NCI-H1105 treated with DMSO at 0.1 percent for 48 hours (cell line): ENCODE results near the gene FABP2.
A peak's percentile ranks its signal among the peaks of the same experiment; 100 is the strongest.
"Not testable (repeated sequence)": the region's sequence is repeated elsewhere in the genome, so short reads cannot be mapped to it uniquely, and the experiment has no call there.

Source experiments
- DNase-seq: peaks from one replicate; lab custom pipeline; 2025; lab: John Stamatoyannopoulos, UW

Gene FABP2

DNA sequence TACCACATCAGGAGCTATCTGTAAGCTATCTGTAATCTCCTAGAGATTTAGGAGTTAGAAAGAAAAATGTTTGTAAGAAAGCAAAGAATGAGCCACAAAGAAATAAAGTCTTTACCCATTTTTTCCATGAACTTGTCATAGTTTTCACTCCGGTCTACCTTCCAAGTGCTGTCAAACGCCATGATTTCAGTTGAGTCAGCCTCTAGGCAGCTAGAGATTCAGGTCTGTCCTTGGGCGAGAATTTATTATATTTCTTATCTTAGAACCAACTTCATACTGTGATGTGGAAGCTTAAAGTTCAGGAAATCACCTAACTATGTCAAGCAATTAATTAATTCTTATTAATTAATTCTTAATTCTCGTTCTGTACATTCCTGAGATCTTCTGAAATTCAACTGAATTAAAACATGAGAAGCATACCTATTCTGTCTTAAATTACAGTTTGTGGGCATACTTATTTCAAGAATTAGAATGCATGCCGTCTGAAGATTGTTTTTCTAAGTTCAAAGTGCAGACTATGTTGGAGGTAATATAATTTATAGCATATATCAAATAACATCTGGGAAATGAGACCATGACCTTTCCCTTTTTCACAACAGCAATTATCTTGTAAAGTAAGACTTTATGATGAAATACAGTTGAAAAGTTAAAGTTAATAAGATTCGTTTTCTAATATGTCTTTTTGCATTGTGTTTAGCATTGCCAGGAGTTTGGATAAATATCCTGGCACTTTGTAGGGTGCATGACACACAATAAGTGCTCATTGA lies at the start of gene FABP2:
Gene FABP2, minus strand, starts transcription at position 218 of the 767 bp plus-strand sequence. Its CDS starts 36 bp downstream, at position 182.
- no peak for DNase-seq

DNA sequence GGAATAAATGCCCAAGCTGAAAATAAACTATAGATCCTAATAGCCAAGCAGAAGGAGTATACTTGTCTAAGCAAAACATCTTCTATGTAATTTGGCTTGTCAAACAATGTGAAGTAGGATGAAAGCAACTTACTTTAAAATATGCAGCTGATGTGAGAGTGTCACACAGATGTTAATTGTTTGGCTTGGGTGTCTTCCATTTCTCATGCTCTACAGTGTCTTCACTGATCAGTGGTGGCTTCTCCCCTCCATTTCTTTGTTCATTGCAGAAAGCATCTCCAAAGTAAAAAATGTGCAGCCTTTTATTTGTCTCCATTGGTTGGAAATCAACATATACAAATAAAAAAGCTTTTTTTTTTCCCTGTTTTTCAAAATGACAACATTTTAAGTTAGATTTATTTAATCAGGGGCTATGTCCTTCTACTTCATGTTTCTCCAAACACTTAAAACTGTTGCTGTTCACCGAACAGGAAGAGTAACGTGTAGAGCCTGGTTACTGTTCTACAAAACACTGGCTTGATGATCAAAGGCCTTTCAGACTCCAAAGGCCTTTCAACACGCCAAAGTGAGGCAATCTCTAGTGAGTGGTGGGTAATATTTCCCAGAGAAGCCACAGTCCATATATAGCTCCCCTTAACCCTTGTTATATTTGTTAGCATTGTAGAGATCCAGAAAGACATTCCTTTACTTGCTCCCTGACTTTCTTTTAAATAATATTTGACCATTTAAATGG lies 49.2 kb upstream of the FABP2 start:
- not testable (repeated sequence) for DNase-seq

DNA sequence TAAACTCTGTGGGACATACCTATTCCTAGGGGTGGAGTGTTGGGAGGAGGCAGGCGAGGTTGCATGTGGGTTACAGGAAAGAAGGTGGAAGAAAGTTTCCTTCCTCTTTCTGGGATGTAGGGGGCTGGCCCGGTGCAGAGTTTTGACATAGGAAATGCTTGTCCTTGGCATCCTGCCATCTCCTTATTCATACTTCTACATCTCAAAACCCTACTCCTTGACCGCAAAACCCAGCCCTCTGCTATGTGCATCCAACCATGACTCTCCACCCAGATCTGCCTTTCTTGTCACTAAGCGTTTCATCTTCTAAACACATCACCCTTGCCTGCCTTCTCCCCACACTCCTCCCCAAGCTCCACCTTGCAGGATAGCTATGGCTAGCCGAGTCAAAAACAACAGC lies 48.5 kb upstream of the FABP2 start:
- DNase-seq = not testable (repeated sequence)

DNA sequence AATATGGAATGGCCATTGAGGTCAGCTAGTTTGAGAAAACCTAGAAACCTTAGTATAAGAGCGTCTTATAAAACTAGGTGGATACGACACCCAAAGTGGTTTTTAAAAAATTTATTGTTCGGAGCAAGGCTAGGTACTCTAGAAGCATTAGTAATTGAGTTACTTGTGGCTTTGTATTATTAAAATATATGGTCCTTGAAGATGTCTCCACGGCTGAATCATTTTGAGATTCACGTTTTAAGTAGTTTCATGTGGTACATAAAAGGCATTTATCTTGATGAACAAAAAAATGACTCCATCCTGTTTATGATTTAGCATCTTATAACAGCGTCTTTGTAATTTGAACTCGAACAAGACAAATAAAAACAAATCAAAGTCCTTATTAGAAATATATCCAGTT lies 44.9 kb upstream of the FABP2 start:
- DNase-seq = not testable (repeated sequence)

DNA sequence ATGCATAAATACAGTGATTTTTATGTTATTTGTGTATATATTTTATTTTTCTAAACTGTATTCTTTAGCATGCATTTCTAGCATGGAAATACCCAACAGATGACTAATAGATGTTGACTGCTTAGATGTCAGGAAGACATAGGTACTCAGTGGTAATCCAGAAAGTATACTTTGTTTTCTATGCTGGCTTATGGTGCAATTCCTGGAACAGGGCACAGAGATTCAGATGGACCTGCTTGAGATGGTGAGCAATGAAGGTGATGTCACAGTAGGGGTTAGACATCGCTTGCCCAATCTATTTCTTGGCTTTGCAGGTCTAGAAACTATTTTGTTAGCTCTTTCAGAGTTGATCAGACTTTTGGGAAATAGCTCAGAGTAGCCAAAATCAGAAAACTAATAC lies 42.3 kb upstream of the FABP2 start:
- DNase-seq = not testable (repeated sequence)

DNA sequence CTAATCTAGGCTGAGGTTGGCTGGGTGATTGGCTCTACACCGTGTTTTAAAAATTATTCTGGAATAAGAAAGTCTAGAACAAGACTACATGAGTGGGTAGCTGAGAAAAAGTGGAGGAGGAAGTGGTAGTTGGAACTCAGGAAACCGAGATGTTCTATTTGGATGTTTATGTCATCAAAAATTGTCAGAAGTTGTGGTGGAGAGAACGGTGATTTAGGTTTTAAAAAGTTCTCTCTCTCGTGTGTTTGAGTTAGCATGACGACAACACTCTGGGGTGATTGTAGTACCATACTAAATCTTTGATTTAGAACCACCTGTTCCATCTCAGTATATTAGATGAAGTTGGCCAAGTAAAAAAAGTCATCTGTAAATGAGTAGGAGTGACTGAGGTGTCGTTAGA lies 41.4 kb upstream of the FABP2 start:
- DNase-seq = not testable (repeated sequence)

DNA sequence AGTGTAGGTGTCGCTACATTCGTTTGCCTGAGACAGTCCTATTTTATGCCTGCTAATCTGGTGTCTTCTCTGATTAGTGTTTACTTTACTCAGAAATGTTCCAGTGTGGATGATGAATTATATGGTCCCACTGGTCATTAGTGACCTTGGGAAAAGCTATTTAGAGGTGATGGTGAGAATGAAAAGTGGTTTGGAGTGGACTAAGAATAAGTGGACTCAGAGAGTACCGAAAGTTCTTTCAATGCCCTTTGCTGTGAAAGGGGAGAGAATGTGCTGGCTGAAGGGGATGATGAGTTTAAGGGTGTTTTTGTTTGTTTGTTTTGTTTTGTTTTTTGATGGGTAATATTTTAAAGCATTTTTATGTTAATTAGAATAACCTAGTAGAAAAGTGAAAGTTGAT lies 40.5 kb upstream of the FABP2 start:
- DNase-seq = not testable (repeated sequence)

DNA sequence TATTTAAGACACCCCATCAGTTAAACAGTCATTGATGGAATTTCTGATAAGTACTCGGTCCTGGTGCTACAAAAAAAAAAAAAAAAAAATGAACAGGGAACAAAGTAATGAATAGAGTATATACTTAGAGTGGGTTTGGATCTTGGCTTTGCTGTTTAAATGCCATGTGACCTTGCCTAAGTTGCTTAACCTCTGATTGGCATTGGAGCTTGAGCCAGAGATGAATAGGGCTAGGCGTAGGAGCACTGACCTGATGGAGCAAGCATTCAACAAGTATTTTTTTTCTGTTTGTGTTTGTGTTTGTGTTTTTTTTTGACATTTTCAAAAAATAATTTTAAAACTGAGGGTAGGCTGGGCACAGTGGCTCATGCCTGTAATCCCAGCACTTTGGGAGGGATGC lies 37.9 kb upstream of the FABP2 start:
- DNase-seq = not testable (repeated sequence)

DNA sequence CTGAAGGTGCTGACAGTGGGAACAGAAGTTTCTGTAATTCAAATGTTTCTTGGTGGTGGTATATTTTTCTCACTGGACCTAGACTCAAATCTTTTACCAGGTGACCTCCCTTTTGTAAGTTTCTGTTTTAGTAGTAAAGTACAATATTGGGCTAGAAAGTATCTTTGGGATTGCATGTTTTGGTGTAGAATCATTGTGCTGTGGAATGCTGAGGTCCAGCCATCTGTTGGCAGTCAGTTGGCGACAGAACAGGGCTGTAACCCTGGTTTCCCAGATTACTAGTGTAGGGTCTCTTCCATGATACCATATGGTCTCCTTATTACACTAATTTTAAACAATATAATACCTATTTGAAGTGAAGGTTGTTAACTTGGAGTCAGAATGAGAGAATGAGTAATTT lies 34.9 kb upstream of the FABP2 start:
- DNase-seq = not testable (repeated sequence)

DNA sequence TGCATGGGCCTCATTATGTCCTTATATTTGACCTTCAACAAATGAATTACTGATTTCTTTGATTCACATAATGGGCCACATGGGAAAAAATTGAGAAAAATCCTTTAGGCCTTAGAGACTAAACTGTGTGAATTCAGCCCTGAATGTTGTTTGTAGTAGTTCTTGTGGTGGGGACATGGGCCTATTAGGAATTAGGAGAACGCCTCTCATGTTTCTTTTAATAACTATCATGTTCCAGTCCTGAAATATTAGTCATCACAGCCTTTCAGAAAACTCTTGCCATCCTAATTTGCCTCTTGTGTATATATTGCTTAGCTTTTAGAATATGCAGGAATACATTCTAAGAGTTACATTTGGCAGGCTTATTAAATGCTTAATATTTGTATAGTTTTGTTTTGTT lies 34.1 kb upstream of the FABP2 start:
- DNase-seq = not testable (repeated sequence)

DNA sequence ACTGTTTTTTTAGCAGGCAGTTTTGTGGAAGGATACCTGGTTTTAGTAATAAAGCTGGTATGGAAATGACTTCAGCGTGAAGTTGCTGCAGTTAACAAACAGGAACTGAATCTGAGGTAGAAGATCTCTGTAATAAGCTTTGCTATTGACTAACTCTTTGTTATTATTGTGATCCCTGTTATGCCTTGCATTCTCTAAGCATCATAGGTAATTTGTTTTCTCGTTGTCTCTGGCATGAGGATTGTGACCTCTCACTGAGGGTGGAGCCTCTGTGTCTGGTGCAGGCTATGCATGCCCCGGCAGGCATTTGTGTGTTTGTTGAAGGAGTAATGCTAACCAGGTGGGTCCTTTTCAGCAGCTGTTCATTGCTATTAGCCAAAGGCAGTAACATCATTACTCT lies 31.4 kb upstream of the FABP2 start:
- DNase-seq = peak; percentile 67

DNA sequence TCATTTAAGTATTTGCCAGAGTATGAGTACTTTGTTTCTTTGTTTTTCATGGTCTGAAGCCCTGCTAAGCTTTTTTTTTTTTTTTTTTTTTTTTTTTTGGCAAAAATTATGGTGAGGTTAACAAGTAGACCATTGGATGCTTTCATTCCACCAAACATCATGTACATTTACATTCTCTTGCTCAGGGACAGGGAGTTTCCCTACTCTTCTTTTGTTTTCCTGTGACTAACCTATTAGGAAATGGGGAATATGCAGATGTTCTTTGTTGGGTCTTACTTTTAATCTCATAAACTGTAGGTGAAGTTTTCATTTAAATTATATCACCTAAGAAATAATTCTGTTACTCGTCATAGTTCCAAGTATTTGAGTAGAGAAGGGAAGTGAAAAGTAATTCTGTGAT lies 26.2 kb upstream of the FABP2 start:
- DNase-seq = not testable (repeated sequence)

DNA sequence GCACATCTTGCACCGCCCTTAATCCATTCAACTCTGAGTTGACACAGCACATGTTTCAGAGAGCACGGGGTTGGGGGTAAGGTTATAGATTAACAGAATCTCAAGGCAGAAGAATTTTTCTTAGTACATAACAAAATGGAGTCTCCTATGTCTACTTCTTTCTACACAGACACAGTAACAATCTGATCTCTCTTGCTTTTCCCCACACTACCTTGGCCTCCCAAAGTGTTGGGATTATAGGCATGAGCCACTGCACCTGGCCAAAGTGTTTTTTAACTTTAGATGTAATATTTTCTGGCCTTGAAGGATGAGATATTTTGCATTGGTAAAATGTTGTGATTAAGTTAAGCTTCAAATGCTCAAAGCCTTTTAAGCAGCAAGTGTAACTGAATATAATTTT lies 21.4 kb upstream of the FABP2 start:
- not testable (repeated sequence) for DNase-seq

DNA sequence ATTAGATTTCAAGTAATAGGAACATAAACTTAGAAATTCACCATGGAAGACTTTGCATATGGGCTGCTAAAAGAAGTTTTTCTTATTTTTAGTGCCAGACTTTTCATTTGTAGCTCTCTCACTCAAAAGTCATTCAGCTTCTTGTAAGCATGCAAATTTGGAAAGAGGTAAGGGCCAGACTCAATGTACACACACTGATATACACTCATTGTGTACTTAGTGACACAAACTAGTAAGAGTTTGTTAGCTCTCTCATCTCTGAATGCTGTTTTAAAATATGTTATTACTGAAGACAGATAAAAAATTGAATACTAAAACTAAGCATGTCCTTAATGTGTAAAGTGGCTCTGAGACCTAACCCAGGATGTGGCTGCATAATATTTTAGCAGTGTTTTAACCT lies 18.0 kb upstream of the FABP2 start:
- DNase-seq = not testable (repeated sequence)

DNA sequence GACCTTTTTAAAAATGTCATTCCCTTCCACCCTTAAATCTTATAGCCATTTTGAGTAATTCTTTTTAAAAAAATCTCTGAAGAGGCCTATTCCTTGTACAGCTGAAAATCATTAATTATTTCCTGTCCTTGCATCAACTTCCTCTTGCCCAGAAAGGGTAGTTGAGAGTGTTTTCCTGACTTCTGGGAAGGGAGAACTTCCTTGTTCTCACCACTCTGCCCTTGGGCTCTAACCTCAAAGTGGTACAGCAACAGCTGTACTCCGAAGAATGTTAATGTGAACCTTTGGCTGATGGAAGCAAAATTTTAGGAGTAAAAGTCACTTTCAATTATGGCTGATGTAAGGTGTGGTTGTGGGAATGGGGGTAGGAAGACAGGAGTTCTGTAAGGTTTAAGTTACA lies 15.1 kb upstream of the FABP2 start:
- no peak for DNase-seq

DNA sequence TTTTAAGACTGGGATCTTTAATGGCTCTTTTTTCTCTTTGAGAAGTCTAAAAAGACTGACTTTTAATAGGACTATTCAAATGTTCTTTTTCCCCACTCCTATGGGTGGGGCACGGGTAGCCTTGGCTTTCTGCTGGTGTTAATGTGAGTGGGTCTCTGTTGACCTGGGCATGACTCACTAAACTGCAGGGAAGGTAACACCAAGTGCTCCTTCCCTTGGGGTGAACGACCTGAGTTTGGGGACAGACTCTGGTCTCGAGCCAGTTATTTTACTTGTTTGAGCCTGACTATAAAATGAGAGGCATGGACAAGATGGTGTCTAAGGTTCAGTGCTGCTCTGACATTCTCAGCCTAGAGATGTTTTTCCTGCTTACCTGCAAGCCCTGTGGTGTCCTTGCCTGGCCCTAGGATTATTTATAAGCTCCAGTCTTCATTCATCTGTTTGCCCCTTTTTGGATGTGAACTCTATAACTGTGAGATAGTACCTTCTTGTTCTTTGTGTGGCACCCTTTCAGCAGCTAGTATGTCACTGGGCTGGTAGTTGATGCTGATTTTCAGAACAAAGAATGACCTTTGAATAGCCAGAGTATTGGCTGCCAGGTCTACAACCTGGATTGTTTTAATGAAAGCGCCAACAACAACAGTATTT lies 14.5 kb upstream of the FABP2 start:
- DNase-seq = not testable (repeated sequence)

DNA sequence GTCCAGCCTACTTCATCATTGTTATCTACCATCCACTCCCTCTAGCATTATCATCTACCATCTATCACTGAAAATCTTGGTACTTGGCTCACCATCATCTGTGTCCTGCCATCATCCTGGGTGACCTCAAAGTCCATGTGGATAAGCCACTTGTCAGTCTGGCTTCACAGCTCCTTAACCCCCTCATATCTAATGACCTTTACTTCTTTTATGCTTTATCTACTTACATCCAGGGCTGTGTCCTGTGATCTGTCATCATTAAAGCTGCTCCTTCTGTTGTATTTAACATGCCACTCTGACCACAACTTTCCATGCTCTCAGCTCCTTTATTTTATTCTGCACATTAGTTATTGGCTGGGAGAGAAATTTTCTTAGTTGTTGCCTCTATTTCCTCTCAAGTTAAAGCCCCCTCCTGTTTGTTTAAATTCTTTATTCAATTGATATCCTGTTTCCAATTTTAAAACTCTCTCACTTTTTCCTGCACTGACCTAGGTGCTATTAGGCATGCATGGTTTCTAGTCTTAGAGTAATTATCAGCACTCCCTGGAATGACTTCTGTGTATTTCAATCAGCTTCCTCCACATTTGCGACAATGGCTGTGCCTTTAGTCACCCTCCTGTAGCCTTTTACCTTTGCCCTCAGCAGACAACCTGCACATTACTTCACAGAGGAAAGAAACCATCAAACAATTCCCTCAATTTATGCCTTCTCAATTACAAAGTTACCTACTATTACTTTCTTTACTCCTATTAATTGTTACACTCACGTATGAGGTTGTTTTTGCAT lies 8.1 kb upstream of the FABP2 start:
- DNase-seq = no peak

DNA sequence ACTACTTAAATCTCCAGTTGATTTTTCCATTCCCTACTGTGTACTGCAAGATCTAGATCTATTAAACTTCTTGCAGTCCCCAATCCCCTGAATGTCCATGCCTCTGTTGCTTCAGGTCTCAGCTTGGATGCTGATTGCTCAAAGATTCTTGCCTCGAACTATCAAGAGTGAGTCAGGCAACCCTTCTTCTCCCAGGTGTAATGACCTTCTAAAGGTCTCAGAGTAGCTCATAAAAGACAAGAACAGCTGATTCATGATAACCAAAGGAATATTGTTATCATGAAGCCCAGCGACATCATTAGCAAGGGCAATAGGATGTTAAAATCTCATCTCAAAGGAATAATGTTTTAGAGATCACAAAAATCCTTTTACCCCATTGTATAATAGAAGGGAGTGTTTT lies 6.8 kb upstream of the FABP2 start:
- DNase-seq = no peak

DNA sequence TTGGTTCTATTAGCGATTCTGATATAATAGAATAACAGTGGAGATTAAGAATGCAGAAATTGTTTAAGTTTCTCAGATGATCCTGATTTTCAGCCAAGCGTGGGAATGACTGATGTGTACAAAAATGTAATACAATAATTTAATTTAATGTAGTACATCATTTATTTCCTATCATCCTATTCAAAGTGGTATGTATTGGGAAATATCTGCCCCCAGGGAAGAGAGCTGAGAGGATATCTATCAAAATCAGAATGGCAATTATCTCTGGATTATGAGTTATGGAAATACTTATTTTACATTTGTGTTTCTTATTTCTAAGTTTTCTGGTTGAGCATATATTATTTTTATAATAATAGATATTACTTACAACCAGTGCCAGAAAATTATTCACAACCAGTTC lies 3.9 kb downstream of the FABP2 start:
- no peak for DNase-seq

DNA sequence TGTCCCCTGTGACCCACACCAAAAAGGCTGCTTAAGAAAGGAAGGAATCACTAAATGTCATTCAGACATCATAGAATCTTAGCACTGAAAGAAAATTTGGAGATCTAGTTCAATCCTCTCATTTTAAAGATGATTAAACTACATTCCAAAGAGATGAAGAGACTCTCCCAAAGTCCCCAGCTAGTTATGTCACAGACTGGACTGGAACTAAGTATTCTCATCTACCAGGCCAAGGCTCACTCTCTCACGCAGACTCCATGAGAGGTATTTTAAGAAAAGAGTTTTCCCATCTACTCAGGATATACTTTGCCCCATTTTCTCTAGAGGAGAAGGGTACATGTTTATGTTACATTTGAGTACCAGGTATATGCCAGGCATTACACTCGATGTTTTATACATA lies 6.9 kb downstream of the FABP2 start:
- DNase-seq = no peak

DNA sequence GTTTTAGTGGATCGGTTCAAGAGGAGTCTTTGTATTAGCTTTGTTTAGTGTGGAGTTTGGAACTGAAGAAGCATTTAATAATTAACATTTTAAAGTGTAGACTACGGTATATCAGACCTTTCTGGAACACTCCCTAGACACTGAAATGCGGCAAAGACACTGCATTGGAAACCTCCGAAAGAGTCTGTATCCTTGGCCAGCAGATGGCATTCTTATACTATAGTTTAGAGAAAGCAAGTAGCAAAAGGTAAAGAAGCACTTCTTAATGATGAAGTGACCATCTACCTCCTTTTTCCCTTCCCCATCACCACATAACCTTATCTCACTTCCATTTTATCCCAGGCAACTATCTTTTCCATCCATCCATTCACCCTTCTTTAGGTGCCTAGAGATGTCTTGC lies 7.6 kb downstream of the FABP2 start:
- peak; percentile 42 for DNase-seq

DNA sequence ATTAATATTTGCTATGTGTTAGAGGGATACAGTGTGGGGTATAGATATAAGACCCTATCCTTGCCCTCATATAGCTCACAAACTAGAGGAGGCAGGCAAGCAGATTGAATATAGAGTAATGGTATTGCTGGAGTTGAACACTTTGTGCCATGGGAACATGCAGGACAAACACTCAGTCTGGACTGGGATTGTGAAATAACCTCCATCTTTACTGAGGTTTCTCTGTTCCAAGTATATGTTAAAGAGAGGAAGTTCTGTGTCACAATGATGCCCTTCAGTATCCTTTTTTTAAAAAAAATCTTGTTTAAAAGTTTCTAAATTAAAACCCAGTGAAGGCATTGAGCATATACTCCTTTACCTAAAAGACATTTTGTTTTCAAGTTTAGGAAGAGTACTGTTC lies 8.7 kb downstream of the FABP2 start:
- no peak for DNase-seq
